Peyer's patch (tissue), 4 donors: Measurements from ENCODE around the gene FBXO45. TPM values are rescaled to one million over a fixed set of nuclear protein-coding genes. Genes with fewer than 3 reads are reported as not detected.
"Not testable (repeated sequence)": the region's sequence is repeated elsewhere in the genome, so short reads cannot be mapped to it uniquely, and the experiment has no call there.

Source experiments
- DNase-seq, 3 donors: peaks; one replicate each; pipeline ENCODE4 v3.0.0-alpha.2; 2017 to 2019
- H3K27ac ChIP-seq, 4 donors: fragments of 200-600 bp; sonication (generic); one replicate each; pipeline ENCODE4 v1.5.1; 2016 to 2019
- H3K27me3 ChIP-seq, 2 donors: fragments of 200-600 bp; sonication (generic); one replicate each; pipeline ENCODE4 v1.5.1; 2019
- H3K36me3 ChIP-seq, 3 donors: fragments of 200-600 bp; sonication (generic); one replicate each; pipeline ENCODE4 v1.5.1; 2016 to 2019
- H3K4me1 ChIP-seq, 4 donors: fragments of 200-600 bp; sonication (generic); one replicate each; pipeline ENCODE4 v1.5.1; 2016 to 2019
- H3K4me3 ChIP-seq, 4 donors: fragments of 200-600 bp; sonication (generic); 1 replicate in 3 of 4; 2 replicates in 1 of 4; pipeline ENCODE4 v1.5.1; 2016 to 2019; ENCODE audit warnings: mild to moderate bottlenecking in 1 of 4
- H3K9me3 ChIP-seq, 4 donors: fragments of 200-600 bp; sonication (generic); one replicate each; pipeline ENCODE4 v1.5.1; 2016 to 2019; ENCODE audit warnings: mild to moderate bottlenecking in 1 of 4
- POLR2A ChIP-seq, 2 donors: fragments of 450-650 bp; IDR thresholded peaks; one replicate each; pipeline ENCODE4 v1.5.1; 2017; ENCODE audit warnings: antibody characterized with exemption in 2 of 2, mild to moderate bottlenecking in 2 of 2, moderate library complexity in 2 of 2
- total RNA-seq, 4 donors: library from RNA; depleted of rRNA; stranded (reverse); fragments of >200 nt; gene quantifications; one replicate each; pipeline ENCODE4 v1.1.0, GENCODE V29; 2016
- TF ChIP-seq, protein P1 (sequence below), 6 experiments: fragments of 450-650 bp in 4 of 6; fragments of 200-600 bp in 2 of 6; sonication (generic) in 1 of 6; IDR thresholded peaks; one replicate each; pipeline ENCODE4 v1.5.1; 2017 to 2019; ENCODE audit warnings: antibody characterized with exemption in 6 of 6, mild to moderate bottlenecking in 3 of 6, moderate library complexity in 1 of 6

Gene FBXO45
- total RNA-seq, 4 donors from 2014 or later = 5.0 to 6.5 (median 5.9) TPM

- H3K27ac ChIP-seq = no peak overlapping the region
- no peaks in the 10 kb centered on the region for H3K4me1 ChIP-seq
- no peaks in the 10 kb centered on the region for H3K9me3 ChIP-seq
- H3K36me3 ChIP-seq = no peaks in the 10 kb centered on the region
- H3K4me3 ChIP-seq = no peak overlapping the region
- DNase-seq = no peak
- no peak for TF ChIP-seq POLR2A (IDR thresholded peaks at IDR 0.05)
- H3K27me3 ChIP-seq = no peaks in the 10 kb centered on the region
Measured at GRCh38 chr3:196603683-196604082, 35.2 kb downstream of the FBXO45 start.

DNA sequence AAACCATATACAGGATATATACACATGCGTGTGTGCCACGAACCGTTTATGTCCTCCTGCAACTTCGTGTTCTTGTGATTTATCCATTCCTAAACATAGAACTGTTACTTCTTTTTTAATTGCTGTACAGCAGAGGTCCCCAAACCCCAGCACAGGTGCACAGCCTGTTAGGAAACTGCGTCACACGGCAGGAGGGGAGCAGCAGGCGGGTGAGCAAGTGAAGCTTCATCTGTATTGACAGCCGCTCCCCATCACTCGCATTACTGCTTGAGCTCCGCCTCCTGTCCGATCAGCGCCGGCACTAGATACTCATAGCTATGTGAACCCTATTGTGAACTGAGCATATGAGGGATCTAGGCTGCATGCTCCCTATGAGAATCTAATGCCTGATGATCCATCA is 36.1 kb downstream of the FBXO45 start:
- TF ChIP-seq, protein P1, sequence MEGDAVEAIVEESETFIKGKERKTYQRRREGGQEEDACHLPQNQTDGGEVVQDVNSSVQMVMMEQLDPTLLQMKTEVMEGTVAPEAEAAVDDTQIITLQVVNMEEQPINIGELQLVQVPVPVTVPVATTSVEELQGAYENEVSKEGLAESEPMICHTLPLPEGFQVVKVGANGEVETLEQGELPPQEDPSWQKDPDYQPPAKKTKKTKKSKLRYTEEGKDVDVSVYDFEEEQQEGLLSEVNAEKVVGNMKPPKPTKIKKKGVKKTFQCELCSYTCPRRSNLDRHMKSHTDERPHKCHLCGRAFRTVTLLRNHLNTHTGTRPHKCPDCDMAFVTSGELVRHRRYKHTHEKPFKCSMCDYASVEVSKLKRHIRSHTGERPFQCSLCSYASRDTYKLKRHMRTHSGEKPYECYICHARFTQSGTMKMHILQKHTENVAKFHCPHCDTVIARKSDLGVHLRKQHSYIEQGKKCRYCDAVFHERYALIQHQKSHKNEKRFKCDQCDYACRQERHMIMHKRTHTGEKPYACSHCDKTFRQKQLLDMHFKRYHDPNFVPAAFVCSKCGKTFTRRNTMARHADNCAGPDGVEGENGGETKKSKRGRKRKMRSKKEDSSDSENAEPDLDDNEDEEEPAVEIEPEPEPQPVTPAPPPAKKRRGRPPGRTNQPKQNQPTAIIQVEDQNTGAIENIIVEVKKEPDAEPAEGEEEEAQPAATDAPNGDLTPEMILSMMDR (IDR thresholded peaks at IDR 0.05) = no peak
- TF ChIP-seq POLR2A (IDR thresholded peaks at IDR 0.05) = no peak
- Histone ChIP-seq H3K9me3 (no peaks in the 10 kb centered on the region), H3K4me3 (no peak overlapping the region), H3K27me3 (no peaks in the 10 kb centered on the region), H3K36me3 (no peaks in the 10 kb centered on the region), H3K27ac (no peak overlapping the region), H3K4me1 (peaks cover 0 to 2% (median 1%) of the 10 kb centered on the region in 4 donors)
- DNase-seq = peak in 2 of 3 donors; percentile 65 to 73

GRCh38 chr3:196608693-196609092 is 40.2 kb downstream of the FBXO45 start:
- no peak for DNase-seq
- H3K4me1 ChIP-seq = peaks cover 0 to 16% (median 4%) of the 10 kb centered on the region in 4 donors
- H3K9me3 ChIP-seq = no peaks in the 10 kb centered on the region
- H3K4me3 ChIP-seq = no peak overlapping the region
- TF ChIP-seq POLR2A (IDR thresholded peaks at IDR 0.05) = no peak
- TF ChIP-seq, protein P1 (IDR thresholded peaks at IDR 0.05) = no peak
- H3K36me3 ChIP-seq = no peaks in the 10 kb centered on the region
- H3K27me3 ChIP-seq = no peaks in the 10 kb centered on the region
- no peak overlapping the region for H3K27ac ChIP-seq

GRCh38 chr3:196609343-196609775 is 40.9 kb downstream of the FBXO45 start:
- peak; percentile 93 to 97 (median 96) for DNase-seq
- Histone ChIP-seq H3K36me3 (no peaks in the 10 kb centered on the region), H3K9me3 (no peaks in the 10 kb centered on the region), H3K27me3 (no peaks in the 10 kb centered on the region), H3K4me3 (no peak overlapping the region), H3K27ac (no peak overlapping the region), H3K4me1 (peaks cover 0 to 16% (median 4%) of the 10 kb centered on the region in 4 donors)
- no peak for TF ChIP-seq POLR2A (IDR thresholded peaks at IDR 0.05)
- TF ChIP-seq, protein P1 (IDR thresholded peaks at IDR 0.05) = peak; percentile 75 to 92 (median 85)

DNA sequence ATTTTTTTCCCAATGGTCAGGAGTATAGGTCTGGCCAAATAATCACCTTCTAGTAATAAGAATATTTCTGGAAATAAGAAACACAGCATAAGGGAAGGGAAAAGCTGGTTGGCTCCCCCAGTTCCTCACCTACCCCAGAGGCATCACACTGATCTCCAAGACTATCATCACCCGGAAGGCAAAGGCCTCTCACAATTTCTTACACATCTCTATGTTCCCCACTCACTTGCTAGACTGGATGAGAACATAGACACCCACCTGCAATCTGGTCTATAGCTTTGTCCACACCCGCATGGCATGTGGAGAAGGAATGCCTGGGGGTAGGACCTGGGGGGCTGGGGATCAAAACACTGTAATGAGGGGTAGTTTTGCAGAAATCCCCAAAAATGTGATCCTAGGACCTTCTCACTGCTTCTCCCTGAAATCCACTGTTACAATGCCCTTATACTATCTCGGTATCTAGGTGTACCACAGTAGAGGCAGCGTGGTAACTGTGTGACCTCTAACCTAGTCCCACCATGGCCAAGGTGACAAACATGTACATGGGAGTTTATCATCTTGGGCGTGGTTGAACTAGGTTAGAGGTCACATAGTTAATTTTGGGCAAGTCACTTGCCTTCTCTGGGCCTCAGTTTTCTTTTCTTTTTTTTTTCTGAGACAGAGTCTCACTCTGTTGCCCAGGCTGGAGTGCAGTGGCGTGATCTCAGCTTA is 41.5 kb downstream of the FBXO45 start:
- peak in 1 of 3 donors; percentile 32 for DNase-seq
- no peak overlapping the region for H3K27ac ChIP-seq
- no peak for TF ChIP-seq POLR2A (IDR thresholded peaks at IDR 0.05)
- TF ChIP-seq, protein P1 (IDR thresholded peaks at IDR 0.05) = no peak
- H3K4me1 ChIP-seq = peaks cover 0 to 16% (median 4%) of the 10 kb centered on the region in 4 donors
- no peaks in the 10 kb centered on the region for H3K36me3 ChIP-seq
- no peak overlapping the region for H3K4me3 ChIP-seq
- H3K9me3 ChIP-seq = no peaks in the 10 kb centered on the region
- no peaks in the 10 kb centered on the region for H3K27me3 ChIP-seq

- H3K36me3 ChIP-seq = no peaks in the 10 kb centered on the region
- H3K4me1 ChIP-seq = peaks cover 0 to 16% (median 4%) of the 10 kb centered on the region in 4 donors
- DNase-seq = no peak
- peak overlapping the region in 2 of 4 donors; percentile 14 to 58 for H3K27ac ChIP-seq
- TF ChIP-seq, protein P1 (IDR thresholded peaks at IDR 0.05) = no peak
- no peak for TF ChIP-seq POLR2A (IDR thresholded peaks at IDR 0.05)
- no peaks in the 10 kb centered on the region for H3K27me3 ChIP-seq
- no peaks in the 10 kb centered on the region for H3K9me3 ChIP-seq
- H3K4me3 ChIP-seq = no peak overlapping the region
Measured at GRCh38 chr3:196611761-196612483, 43.5 kb downstream of the FBXO45 start.

GRCh38 chr3:196615234-196615633 is 46.8 kb downstream of the FBXO45 start:
- H3K27ac ChIP-seq, H3K36me3 ChIP-seq, H3K4me1 ChIP-seq, H3K9me3 ChIP-seq, DNase-seq, H3K4me3 ChIP-seq, H3K27me3 ChIP-seq: not testable (repeated sequence)
